CD4-positive, alpha-beta memory T cell (primary cell): ENCODE data around the gene FAM219B. TPM values are rescaled to one million over a fixed set of nuclear protein-coding genes. Genes with fewer than 3 reads are reported as not detected.

Experiments
- CTCF ChIA-PET: fragments of 350-600 bp; sonication (Branson Sonifier 250); formaldehyde crosslinking; loops from one replicate; lab custom pipeline; 2021; ENCODE audit warnings: inconsistent platforms; ENCODE audit not compliant: partially characterized antibody; lab: Charles Lee
- POLR2A ChIA-PET: fragments of 350-600 bp; sonication (Branson Sonifier 250); formaldehyde crosslinking; loops from one replicate; lab custom pipeline; 2021; ENCODE audit not compliant: partially characterized antibody; lab: Charles Lee
- DNase-seq, 5 donors: peaks; one replicate each; pipeline versions ENCODE4 v3.0.0 to v3.0.0-alpha.2; 2020 to 2022; ENCODE audit warnings: mixed read lengths in 1 of 5
- H3K27ac ChIP-seq: one replicate; pipeline ENCODE4 v1.7.0; 2013; ENCODE audit warnings: low read depth, low read length
- H3K27me3 ChIP-seq: 2 replicates; pipeline ENCODE4 v1.7.0; 2013; ENCODE audit warnings: mild to moderate bottlenecking, low read length, moderate library complexity; ENCODE audit not compliant: insufficient read depth
- H3K36me3 ChIP-seq: 2 replicates; pipeline ENCODE4 v1.7.0; 2013; ENCODE audit warnings: mild to moderate bottlenecking, low read length, moderate library complexity; ENCODE audit not compliant: insufficient read depth
- H3K4me1 ChIP-seq: 2 replicates; pipeline ENCODE4 v1.7.0; 2013; ENCODE audit warnings: mild to moderate bottlenecking, low read length, moderate library complexity; ENCODE audit not compliant: insufficient read depth
- H3K4me3 ChIP-seq, 2 donors: one replicate each; pipeline ENCODE4 v1.7.0; 2013; ENCODE audit warnings: low read length in 2 of 2, mild to moderate bottlenecking in 1 of 2
- H3K9me3 ChIP-seq, 2 donors: one replicate each; pipeline ENCODE4 v1.7.0; 2013; ENCODE audit warnings: low read length in 2 of 2, control low read depth in 1 of 2; ENCODE audit not compliant: control insufficient read depth in 1 of 2
- H3K27ac Mint-ChIP-seq, 7 donors: one replicate each; pipeline ENCODE4 v1.8.0; 2020 to 2021; ENCODE audit warnings: mixed read lengths in 7 of 7, mild to moderate bottlenecking in 6 of 7, inconsistent platforms in 3 of 7, moderate library complexity in 3 of 7
- H3K27me3 Mint-ChIP-seq, 2 donors: one replicate each; pipeline ENCODE4 v1.8.0; 2020 to 2021; ENCODE audit warnings: mixed read lengths in 2 of 2
- H3K36me3 Mint-ChIP-seq, 2 donors: one replicate each; pipeline ENCODE4 v1.8.0; 2020 to 2021; ENCODE audit warnings: mixed read lengths in 2 of 2, inconsistent platforms in 1 of 2, mild to moderate bottlenecking in 1 of 2
- H3K4me1 Mint-ChIP-seq, 4 donors: one replicate each; pipeline ENCODE4 v1.8.0; 2020 to 2021; ENCODE audit warnings: mixed read lengths in 4 of 4, mild to moderate bottlenecking in 1 of 4
- H3K4me3 Mint-ChIP-seq, 8 donors: one replicate each; pipeline ENCODE4 v1.8.0; 2020 to 2021; ENCODE audit warnings: mixed read lengths in 8 of 8, mild to moderate bottlenecking in 7 of 8, moderate library complexity in 6 of 8, inconsistent platforms in 3 of 8
- H3K9me3 Mint-ChIP-seq, 8 donors: one replicate each; pipeline ENCODE4 v1.8.0; 2020 to 2021; ENCODE audit warnings: mixed read lengths in 8 of 8, mild to moderate bottlenecking in 5 of 8, inconsistent platforms in 3 of 8, moderate library complexity in 1 of 8
- intact Hi-C: fragments of 100-400 bp; cut with micrococcal nuclease; formaldehyde crosslinking; loops from one replicate; pipeline ENCODE4 v1.15.1; 2023
- polyA plus RNA-seq, 2 donors: library from polyadenylated mRNA; unstranded; fragments of 300-500 nt; fragmentation: Illumina TruSeq; gene quantifications; one replicate each; pipeline ENCODE4 v1.2.3, GENCODE V29; 2021
- total RNA-seq, 2 experiments: library from RNA; stranded (reverse); gene quantifications; one replicate each; pipeline ENCODE4 v1.2.3, GENCODE V29; 2021

Gene FAM219B
- total and polyA plus RNA-seq, 4 experiments from 2014 or later, result 17.4 to 117 (median 63.6) TPM

DNA sequence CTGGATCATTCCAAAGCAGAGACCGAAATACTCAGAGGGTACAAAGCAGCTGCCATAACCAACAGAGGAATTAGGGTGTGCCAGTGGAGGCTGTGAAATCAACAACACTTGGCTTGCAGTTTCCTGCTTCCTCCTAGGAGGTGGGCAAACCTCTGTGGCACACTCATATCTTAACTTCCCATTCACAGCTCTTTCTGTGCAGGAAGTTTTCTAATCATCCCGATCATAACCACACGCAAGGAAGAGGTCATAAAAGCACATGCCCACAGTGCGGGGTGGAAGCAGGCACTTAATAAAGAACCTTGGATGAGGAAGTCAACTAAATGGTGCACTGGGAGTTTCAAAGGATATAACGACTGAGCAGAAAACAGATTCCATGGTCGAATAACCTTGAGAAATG lies 38.6 kb downstream of the FAM219B start:
- ChIA-PET CTCF (interaction anchor here (0.8 to 4.7 kb wide), 10 partner anchors 10 to 99 kb away, joined by 3 to 79 read pairs (median 3); no protein-coding TSS in a partner anchor), POLR2A (interaction anchor here (0.8 to 4.6 kb wide), 12 partner anchors 11 to 91 kb away, joined by 3 to 32 read pairs (median 4); partner anchors contain the start of genes FAM219B, MPI and ULK3)
- no peaks in the 10 kb centered on the region for H3K27me3 ChIP-seq
- peak overlapping the region; percentile 28 for H3K27ac ChIP-seq
- peaks cover 0 to 2% (median 0%) of the 10 kb centered on the region in 8 donors for H3K9me3 Mint-ChIP-seq
- H3K36me3 Mint-ChIP-seq, result peaks cover 24 to 42% of the 10 kb centered on the region in 2 donors
- peak overlapping the region; percentile 58 to 87 (median 74) for H3K4me3 Mint-ChIP-seq
- H3K4me1 Mint-ChIP-seq, result peaks cover 63 to 93% (median 77%) of the 10 kb centered on the region in 4 donors
- intact Hi-C loops, result no loop called here
- H3K36me3 ChIP-seq, result no peaks in the 10 kb centered on the region
- H3K27me3 Mint-ChIP-seq, result no peaks in the 10 kb centered on the region
- peak overlapping the region; percentile 77 to 98 (median 88) for H3K27ac Mint-ChIP-seq
- peak overlapping the region in 1 of 2 donors; percentile 23 for H3K4me3 ChIP-seq
- H3K4me1 ChIP-seq, result peaks cover 91% of the 10 kb centered on the region
- no peak for DNase-seq
- H3K9me3 ChIP-seq, result no peaks in the 10 kb centered on the region

DNA sequence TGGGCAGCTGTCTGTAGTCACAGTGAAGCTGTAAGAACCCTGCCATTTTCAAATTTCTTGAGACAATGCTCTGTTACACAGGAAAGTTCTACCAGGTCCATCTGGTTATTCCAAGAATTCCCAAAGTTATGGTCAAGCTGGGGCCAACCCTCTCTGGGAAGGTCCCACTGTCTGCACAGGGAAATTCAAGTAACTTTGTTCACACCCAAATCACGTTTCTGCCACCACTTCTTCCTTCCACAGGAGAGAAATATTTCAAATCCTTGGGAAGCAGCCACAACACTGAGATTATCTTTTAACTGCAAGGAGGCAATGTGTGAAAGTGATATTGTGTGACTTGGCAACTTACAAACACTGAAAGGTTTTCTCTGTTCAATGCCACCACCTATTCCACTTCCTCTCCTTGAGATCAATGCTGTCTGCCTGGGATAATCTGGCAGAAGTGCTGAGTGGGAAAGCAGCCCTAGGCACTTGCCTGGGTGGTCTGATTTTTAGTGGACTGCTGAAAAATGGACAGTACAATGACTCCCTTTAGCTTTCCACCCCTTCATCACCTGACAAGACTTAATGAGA lies 39.1 kb downstream of the FAM219B start:
- intact Hi-C loops, result no loop called here
- no peak for DNase-seq
- H3K4me1 ChIP-seq, result peaks cover 91% of the 10 kb centered on the region
- ChIA-PET CTCF (interaction anchor here (0.8 to 4.7 kb wide), 9 partner anchors 9 to 99 kb away, joined by 3 to 79 read pairs (median 3); no protein-coding TSS in a partner anchor), POLR2A (interaction anchor here (0.8 to 4.6 kb wide), 12 partner anchors 11 to 90 kb away, joined by 3 to 32 read pairs (median 4); partner anchors contain the start of genes FAM219B and MPI)
- no peaks in the 10 kb centered on the region for H3K9me3 ChIP-seq
- no peaks in the 10 kb centered on the region for H3K27me3 ChIP-seq
- peak overlapping the region; percentile 77 to 98 (median 88) for H3K27ac Mint-ChIP-seq
- H3K4me1 Mint-ChIP-seq, result peaks cover 60 to 88% (median 73%) of the 10 kb centered on the region in 4 donors
- H3K27me3 Mint-ChIP-seq, result no peaks in the 10 kb centered on the region
- peak overlapping the region; percentile 58 to 87 (median 74) for H3K4me3 Mint-ChIP-seq
- peaks cover 21 to 38% of the 10 kb centered on the region in 2 donors for H3K36me3 Mint-ChIP-seq
- no peaks in the 10 kb centered on the region for H3K36me3 ChIP-seq
- peak overlapping the region in 1 of 2 donors; percentile 23 for H3K4me3 ChIP-seq
- peaks cover 0 to 2% (median 0%) of the 10 kb centered on the region in 8 donors for H3K9me3 Mint-ChIP-seq
- peak overlapping the region; percentile 28 for H3K27ac ChIP-seq

DNA sequence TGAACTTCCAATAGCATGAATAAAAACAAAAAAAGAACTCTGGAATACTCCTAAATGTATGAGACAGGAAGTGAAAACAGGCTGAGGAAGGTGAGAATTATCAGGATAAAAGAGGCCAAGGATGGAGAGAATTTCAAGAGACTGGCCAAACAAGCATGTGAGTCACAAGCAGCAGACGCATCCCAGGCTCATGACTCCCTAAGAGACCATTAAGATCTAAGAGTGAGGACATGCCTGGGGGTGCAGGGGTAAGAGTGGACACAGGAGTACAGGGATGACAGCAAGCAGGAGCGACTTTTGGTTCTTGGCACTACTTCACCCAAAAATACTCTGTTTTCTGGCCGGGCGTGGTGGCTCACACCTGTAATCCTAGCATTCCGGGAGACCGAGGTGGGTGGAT lies 40.6 kb downstream of the FAM219B start:
- Histone ChIP-seq H3K4me1 (peaks cover 77% of the 10 kb centered on the region), H3K27me3 (no peaks in the 10 kb centered on the region), H3K27ac (no peak overlapping the region), H3K9me3 (no peaks in the 10 kb centered on the region), H3K36me3 (no peaks in the 10 kb centered on the region), H3K4me3 (no peak overlapping the region)
- no peaks in the 10 kb centered on the region for H3K27me3 Mint-ChIP-seq
- H3K36me3 Mint-ChIP-seq, result peaks cover 18 to 34% of the 10 kb centered on the region in 2 donors
- no peak for DNase-seq
- H3K4me3 Mint-ChIP-seq, result peak overlapping the region in 6 of 8 donors; percentile 55 to 75 (median 62)
- ChIA-PET CTCF (interaction anchor here (1.0 to 1.1 kb wide), 2 partner anchors 17 to 231 kb away, joined by 3 read pairs; no protein-coding TSS in a partner anchor), POLR2A (interaction anchor here (1.0 to 1.5 kb wide), 4 partner anchors 22 to 40 kb away, joined by 3 to 4 read pairs (median 4); partner anchors contain the start of gene FAM219B)
- peaks cover 57 to 79% (median 67%) of the 10 kb centered on the region in 4 donors for H3K4me1 Mint-ChIP-seq
- peak overlapping the region in 6 of 7 donors; percentile 15 to 98 (median 88) for H3K27ac Mint-ChIP-seq
- H3K9me3 Mint-ChIP-seq, result no peaks in the 10 kb centered on the region
- intact Hi-C loops, result no loop called here

DNA sequence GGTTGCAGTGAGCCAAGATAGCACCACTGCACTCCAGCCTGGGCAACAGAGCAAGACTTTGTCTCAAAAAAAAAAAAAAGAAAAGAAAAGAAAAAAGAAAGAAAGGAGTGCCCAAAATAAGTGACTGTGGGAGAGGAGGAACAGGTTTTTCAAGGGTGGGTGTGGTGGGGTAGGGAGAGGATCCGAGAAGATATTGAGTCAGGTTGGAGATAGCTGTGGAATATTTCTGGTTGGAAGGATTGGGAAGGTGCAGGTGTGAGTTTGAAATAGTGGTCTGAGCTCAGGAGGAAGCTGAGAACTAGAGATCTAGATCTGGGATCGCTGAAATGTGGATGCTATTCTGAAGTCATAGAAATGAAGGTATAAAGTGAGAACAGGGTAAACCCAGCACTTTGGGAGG lies 41.3 kb downstream of the FAM219B start:
- H3K9me3 ChIP-seq, result no peaks in the 10 kb centered on the region
- ChIA-PET POLR2A (interaction anchor here (0.6 to 1.5 kb wide), 3 partner anchors 8 to 41 kb away, joined by 3 to 5 read pairs (median 3); partner anchors contain the start of genes FAM219B and SCAMP2), CTCF (interaction anchor here (1.6 kb wide), 1 partner anchor 16 kb away, joined by 3 read pairs; no protein-coding TSS in a partner anchor)
- Mint-ChIP-seq H3K4me1 (peaks cover 50 to 72% (median 59%) of the 10 kb centered on the region in 4 donors), H3K27ac (peak overlapping the region; percentile 60 to 98 (median 93)), H3K36me3 (peaks cover 18 to 29% of the 10 kb centered on the region in 2 donors), H3K27me3 (no peaks in the 10 kb centered on the region), H3K4me3 (peak overlapping the region in 6 of 8 donors; percentile 1 to 75 (median 62)), H3K9me3 (no peaks in the 10 kb centered on the region)
- H3K4me1 ChIP-seq, result peaks cover 69% of the 10 kb centered on the region
- DNase-seq, result no peak
- no peaks in the 10 kb centered on the region for H3K36me3 ChIP-seq
- no peak overlapping the region for H3K27ac ChIP-seq
- H3K4me3 ChIP-seq, result no peak overlapping the region
- intact Hi-C loops, result no loop called here
- H3K27me3 ChIP-seq, result no peaks in the 10 kb centered on the region

DNA sequence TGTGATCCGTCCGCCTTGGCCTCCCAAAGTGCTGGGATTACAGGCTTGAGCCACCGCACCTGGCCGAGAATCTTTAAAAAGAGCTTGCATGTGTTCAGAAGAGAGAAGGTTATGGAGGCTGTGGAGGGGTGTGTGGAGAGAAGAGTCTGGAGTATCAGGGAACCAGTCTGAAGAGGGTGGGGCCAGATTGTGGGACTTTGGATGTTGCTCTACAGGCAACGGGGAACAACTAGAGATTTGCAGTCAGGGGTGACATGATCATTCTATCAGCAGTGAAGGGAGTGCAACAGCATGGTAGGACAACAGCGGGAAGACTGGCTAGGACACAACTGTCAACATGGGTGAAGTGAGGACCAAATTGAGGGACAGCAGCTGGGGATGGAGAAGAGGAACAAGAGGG lies 42.4 kb downstream of the FAM219B start:
- peak overlapping the region; percentile 4 to 90 (median 80) for H3K27ac Mint-ChIP-seq
- H3K4me3 Mint-ChIP-seq, result peak overlapping the region in 5 of 8 donors; percentile 6 to 52 (median 31)
- H3K4me3 ChIP-seq, result no peak overlapping the region
- H3K36me3 ChIP-seq, result no peaks in the 10 kb centered on the region
- intact Hi-C loops, result no loop called here
- no peaks in the 10 kb centered on the region for H3K9me3 Mint-ChIP-seq
- no peaks in the 10 kb centered on the region for H3K27me3 Mint-ChIP-seq
- H3K36me3 Mint-ChIP-seq, result peaks cover 18 to 21% of the 10 kb centered on the region in 2 donors
- ChIA-PET CTCF (interaction anchor here (1.1 to 1.6 kb wide), 2 partner anchors 15 to 37 kb away, joined by 3 to 7 read pairs; no protein-coding TSS in a partner anchor), POLR2A (interaction anchor here (0.6 to 1.5 kb wide), 5 partner anchors 9 to 67 kb away, joined by 3 to 5 read pairs (median 3); partner anchors contain the start of gene SCAMP2)
- H3K27ac ChIP-seq, result no peak overlapping the region
- H3K4me1 ChIP-seq, result peaks cover 62% of the 10 kb centered on the region
- H3K4me1 Mint-ChIP-seq, result peaks cover 42 to 67% (median 52%) of the 10 kb centered on the region in 4 donors
- no peak for DNase-seq
- H3K27me3 ChIP-seq, result no peaks in the 10 kb centered on the region
- no peaks in the 10 kb centered on the region for H3K9me3 ChIP-seq

DNA sequence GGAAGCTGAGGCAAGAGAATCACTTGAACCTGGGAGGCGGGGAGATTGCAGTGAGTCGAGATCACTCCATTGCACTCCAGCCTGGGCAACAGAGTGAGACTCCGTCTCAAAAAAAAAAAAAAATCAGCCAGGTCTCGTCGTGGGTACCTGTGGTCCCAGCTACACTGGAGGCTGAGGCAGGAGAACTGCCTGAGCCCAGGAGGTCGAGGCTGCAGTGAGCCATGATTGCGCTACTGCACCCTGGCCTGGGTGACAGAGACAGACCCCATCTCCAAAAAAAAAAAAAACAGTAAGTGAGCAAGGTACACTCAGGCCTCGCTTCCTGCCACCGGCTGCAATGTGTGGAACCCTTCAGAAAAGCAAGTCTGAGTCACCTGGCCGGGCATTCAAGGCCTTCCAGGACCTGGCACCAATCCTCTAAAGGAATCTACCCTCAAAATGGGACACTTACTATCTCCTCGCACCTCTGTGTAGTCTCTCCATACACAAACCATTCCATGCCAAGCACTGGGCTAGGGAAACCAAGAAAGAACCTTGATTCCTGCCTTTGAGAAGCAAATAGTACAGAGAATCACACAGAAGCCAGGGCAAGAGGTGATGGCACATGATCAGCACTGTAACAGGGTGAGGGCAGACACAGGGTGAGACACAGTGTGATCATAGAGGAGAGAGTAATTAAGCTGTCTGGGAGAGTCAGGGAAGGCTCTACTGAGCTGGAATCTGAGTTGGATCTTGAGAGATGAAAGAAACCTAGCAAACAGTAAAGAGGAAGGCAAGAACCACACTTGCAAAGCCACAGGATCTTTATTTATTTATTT lies 43.2 kb downstream of the FAM219B start:
- Mint-ChIP-seq H3K9me3 (no peaks in the 10 kb centered on the region), H3K36me3 (peaks cover 18 to 21% of the 10 kb centered on the region in 2 donors), H3K27ac (peak overlapping the region; percentile 22 to 89 (median 67)), H3K27me3 (no peaks in the 10 kb centered on the region), H3K4me3 (peak overlapping the region in 6 of 8 donors; percentile 0 to 56 (median 24)), H3K4me1 (peaks cover 41 to 67% (median 51%) of the 10 kb centered on the region in 4 donors)
- Histone ChIP-seq H3K36me3 (no peaks in the 10 kb centered on the region), H3K4me3 (no peak overlapping the region), H3K4me1 (peaks cover 62% of the 10 kb centered on the region), H3K27ac (no peak overlapping the region), H3K9me3 (no peaks in the 10 kb centered on the region), H3K27me3 (no peaks in the 10 kb centered on the region)
- intact Hi-C loops, result no loop called here
- DNase-seq, result no peak
- POLR2A ChIA-PET, result interaction anchor here (0.6 to 1.5 kb wide), 5 partner anchors 9 to 68 kb away, joined by 3 to 5 read pairs (median 3); partner anchors contain the start of gene SCAMP2
- CTCF ChIA-PET, result interaction anchor here (1.1 to 1.6 kb wide), 2 partner anchors 14 to 37 kb away, joined by 3 to 7 read pairs; no protein-coding TSS in a partner anchor
